Upper lobe of left lung (tissue), 6 donors: ENCODE data around the gene RNF125. TPM values are rescaled to one million over a fixed set of nuclear protein-coding genes. Genes with fewer than 3 reads are reported as not detected.

Experiments
- ATAC-seq, 2 donors: fragments of 200-7000 bp; cut with Tn5 transposase; one replicate each; pipeline ENCODE4 v1.9.1; 2022; ENCODE audit warnings: mild to moderate bottlenecking in 2 of 2, moderate library complexity in 2 of 2; ENCODE audit not compliant: low FRiP score in 2 of 2
- DNase-seq, 2 donors: peaks; one replicate each; pipeline ENCODE4 v3.0.0-alpha.2; 2019 to 2020
- H3K27ac ChIP-seq, 4 donors: fragments of 200-600 bp; sonication (generic); one replicate each; pipeline ENCODE4 v1.5.1; 2016 to 2019
- H3K27me3 ChIP-seq, 4 donors: fragments of 200-600 bp; sonication (generic); one replicate each; pipeline ENCODE4 v1.5.1; 2017 to 2019
- H3K36me3 ChIP-seq, 4 donors: fragments of 200-600 bp; sonication (generic); one replicate each; pipeline ENCODE4 v1.5.1; 2016 to 2019
- H3K4me1 ChIP-seq, 4 donors: fragments of 200-600 bp; sonication (generic); one replicate each; pipeline ENCODE4 v1.5.1; 2018 to 2019
- H3K4me3 ChIP-seq, 4 donors: fragments of 200-600 bp; sonication (generic); one replicate each; pipeline ENCODE4 v1.5.1; 2017 to 2019; ENCODE audit warnings: mild to moderate bottlenecking in 2 of 4, moderate library complexity in 1 of 4
- H3K9me3 ChIP-seq, 4 donors: fragments of 200-600 bp; sonication (generic); one replicate each; pipeline ENCODE4 v1.5.1; 2018 to 2019
- EP300 ChIP-seq, 4 donors: sonication (generic); formaldehyde crosslinking; IDR thresholded peaks; one replicate each; pipeline ENCODE4 v1.5.1; 2017; ENCODE audit warnings: antibody characterized with exemption in 4 of 4, control low read depth in 2 of 4
- POLR2A ChIP-seq, 4 donors: fragments of 450-650 bp; IDR thresholded peaks; one replicate each; pipeline ENCODE4 v1.5.1; 2016 to 2017; ENCODE audit warnings: antibody characterized with exemption in 4 of 4, mild to moderate bottlenecking in 2 of 4
- POLR2AphosphoS5 ChIP-seq, 2 donors: sonication (generic); formaldehyde crosslinking; IDR thresholded peaks; one replicate each; pipeline ENCODE4 v1.5.1; 2017; ENCODE audit warnings: antibody characterized with exemption in 2 of 2
- WGBS, 2 donors: methylation state at CpG; one replicate each; pipeline ENCODE4 v1.1.5; 2017 to 2018; 5-methylcytosine and 5-hydroxymethylcytosine counted together
- total RNA-seq, 6 donors: library from RNA; depleted of rRNA in 4 of 6; stranded (reverse); fragments of >200 nt in 4 of 6; gene quantifications; one replicate each; pipeline versions ENCODE4 v1.1.0 to v1.2.1, GENCODE V29; 2016 to 2021
- TF ChIP-seq, protein P1 (sequence below), 6 experiments: fragments of 450-650 bp in 4 of 6; fragments of 200-600 bp in 2 of 6; sonication (generic) in 2 of 6; IDR thresholded peaks; one replicate each; pipeline ENCODE4 v1.5.1; 2016 to 2019; ENCODE audit warnings: antibody characterized with exemption in 6 of 6
- donor health status: DM: no; HTN: no; CAD: no; lungs with moderate emphysema.
- donor health status: DM: no; HTN: yes; CAD: no; lungs with severe emphysema.

The RNF125 gene
- total RNA-seq, 6 donors from 2014 or later: 3.3 to 5.6 (median 4.9) TPM

GRCh38 chr18:32025744-32026143 is 7.1 kb downstream of the RNF125 start:
- DNase-seq (no peak), ATAC-seq (no peak)
- Histone ChIP-seq H3K36me3 (no peaks in the 10 kb centered on the region), H3K27ac (no peak overlapping the region), H3K4me1 (peaks cover 3 to 15% (median 9%) of the 10 kb centered on the region in 4 donors), H3K9me3 (no peaks in the 10 kb centered on the region), H3K27me3 (no peaks in the 10 kb centered on the region), H3K4me3 (no peak overlapping the region)
- 91 to 100% methylated on average over 2 of the region's 2 CpGs for WGBS, 2 donors
- TF ChIP-seq, protein P1, sequence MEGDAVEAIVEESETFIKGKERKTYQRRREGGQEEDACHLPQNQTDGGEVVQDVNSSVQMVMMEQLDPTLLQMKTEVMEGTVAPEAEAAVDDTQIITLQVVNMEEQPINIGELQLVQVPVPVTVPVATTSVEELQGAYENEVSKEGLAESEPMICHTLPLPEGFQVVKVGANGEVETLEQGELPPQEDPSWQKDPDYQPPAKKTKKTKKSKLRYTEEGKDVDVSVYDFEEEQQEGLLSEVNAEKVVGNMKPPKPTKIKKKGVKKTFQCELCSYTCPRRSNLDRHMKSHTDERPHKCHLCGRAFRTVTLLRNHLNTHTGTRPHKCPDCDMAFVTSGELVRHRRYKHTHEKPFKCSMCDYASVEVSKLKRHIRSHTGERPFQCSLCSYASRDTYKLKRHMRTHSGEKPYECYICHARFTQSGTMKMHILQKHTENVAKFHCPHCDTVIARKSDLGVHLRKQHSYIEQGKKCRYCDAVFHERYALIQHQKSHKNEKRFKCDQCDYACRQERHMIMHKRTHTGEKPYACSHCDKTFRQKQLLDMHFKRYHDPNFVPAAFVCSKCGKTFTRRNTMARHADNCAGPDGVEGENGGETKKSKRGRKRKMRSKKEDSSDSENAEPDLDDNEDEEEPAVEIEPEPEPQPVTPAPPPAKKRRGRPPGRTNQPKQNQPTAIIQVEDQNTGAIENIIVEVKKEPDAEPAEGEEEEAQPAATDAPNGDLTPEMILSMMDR (IDR thresholded peaks at IDR 0.05): no peak
- TF ChIP-seq EP300 (IDR thresholded peaks at IDR 0.05) (no peak), POLR2AphosphoS5 (IDR thresholded peaks at IDR 0.05) (no peak), POLR2A (IDR thresholded peaks at IDR 0.05) (no peak)

DNA sequence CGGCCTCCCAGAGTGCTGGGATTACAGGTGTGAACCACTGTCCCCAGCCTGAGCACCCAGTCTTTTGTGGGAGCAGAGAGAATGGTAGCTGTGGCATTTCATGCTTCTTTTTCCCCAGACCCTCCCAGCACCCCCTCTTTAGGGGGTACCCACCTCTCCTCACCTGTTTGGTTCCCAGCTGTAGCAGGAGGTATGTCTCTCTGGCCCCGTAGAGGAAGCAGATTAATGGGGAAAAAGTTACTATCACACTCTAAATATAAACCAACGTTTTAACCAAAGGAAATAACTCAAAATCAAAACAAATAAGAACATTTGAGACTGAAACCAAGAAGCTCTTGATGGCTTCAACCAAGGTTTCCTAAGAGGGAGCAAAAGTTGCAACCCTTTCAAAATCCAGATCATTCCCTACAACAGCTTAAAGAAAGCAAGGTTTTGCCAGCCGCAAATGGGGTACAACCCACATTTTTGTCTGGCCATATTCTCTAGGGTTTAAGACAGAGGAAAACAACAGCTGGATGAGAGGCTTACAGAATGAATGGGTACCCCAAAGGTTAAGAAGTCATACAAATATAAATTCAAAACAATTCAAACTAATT is 8.0 kb downstream of the RNF125 start:
- 49 to 53% methylated on average over 4 of the region's 4 CpGs for WGBS, 2 donors
- ATAC-seq (no peak), DNase-seq (no peak)
- H3K9me3 ChIP-seq: no peaks in the 10 kb centered on the region
- no peak overlapping the region for H3K4me3 ChIP-seq
- H3K27ac ChIP-seq: no peak overlapping the region
- H3K36me3 ChIP-seq: no peaks in the 10 kb centered on the region
- peaks cover 3 to 11% (median 7%) of the 10 kb centered on the region in 4 donors for H3K4me1 ChIP-seq
- H3K27me3 ChIP-seq: no peaks in the 10 kb centered on the region
- TF ChIP-seq, protein P1 (IDR thresholded peaks at IDR 0.05): no peak
- TF ChIP-seq EP300 (IDR thresholded peaks at IDR 0.05): no peak
- no peak for TF ChIP-seq POLR2A (IDR thresholded peaks at IDR 0.05)
- TF ChIP-seq POLR2AphosphoS5 (IDR thresholded peaks at IDR 0.05): no peak

- no peak for ATAC-seq
- H3K27me3 ChIP-seq: no peaks in the 10 kb centered on the region
- TF ChIP-seq POLR2A (IDR thresholded peaks at IDR 0.05): no peak
- no peak for TF ChIP-seq EP300 (IDR thresholded peaks at IDR 0.05)
- TF ChIP-seq, protein P1 (IDR thresholded peaks at IDR 0.05): no peak
- TF ChIP-seq POLR2AphosphoS5 (IDR thresholded peaks at IDR 0.05): no peak
- no peak overlapping the region for H3K27ac ChIP-seq
- WGBS, 2 donors: 28 to 47% methylated on average over 1 of the region's 1 CpG
- H3K9me3 ChIP-seq: no peaks in the 10 kb centered on the region
- H3K4me3 ChIP-seq: no peak overlapping the region
- H3K36me3 ChIP-seq: no peaks in the 10 kb centered on the region
- no peak for DNase-seq
- peaks cover 3 to 11% (median 6%) of the 10 kb centered on the region in 4 donors for H3K4me1 ChIP-seq
Observed at GRCh38 chr18:32029558-32029957, 10.9 kb downstream of the RNF125 start.

GRCh38 chr18:32032609-32033008 is 14.0 kb downstream of the RNF125 start:
- H3K4me3 ChIP-seq: no peak overlapping the region
- TF ChIP-seq EP300 (IDR thresholded peaks at IDR 0.05): no peak
- TF ChIP-seq POLR2A (IDR thresholded peaks at IDR 0.05): no peak
- TF ChIP-seq POLR2AphosphoS5 (IDR thresholded peaks at IDR 0.05): no peak
- TF ChIP-seq, protein P1 (IDR thresholded peaks at IDR 0.05): no peak
- H3K4me1 ChIP-seq: peaks cover 0 to 4% (median 0%) of the 10 kb centered on the region in 4 donors
- H3K9me3 ChIP-seq: no peaks in the 10 kb centered on the region
- H3K27me3 ChIP-seq: no peaks in the 10 kb centered on the region
- no peak overlapping the region for H3K27ac ChIP-seq
- DNase-seq (no peak), ATAC-seq (no peak)
- H3K36me3 ChIP-seq: peaks cover 0 to 8% (median 3%) of the 10 kb centered on the region in 4 donors
- WGBS, 2 donors: 84 to 86% methylated on average over 9 of the region's 9 CpGs
